Activated B cell treated with CpG ODN at 0.5 μM for 24 hours (primary cell): ENCODE data around the gene PRKCB. TPM values are rescaled to one million over a fixed set of nuclear protein-coding genes. Genes with fewer than 3 reads are reported as not detected.

ENCODE experiments used
- ATAC-seq: fragments of 200-7000 bp; cut with Tn5 transposase; one replicate; pipeline ENCODE4 v1.10.0; 2021; ENCODE audit warnings: low read depth, mild to moderate bottlenecking, moderate library complexity
- CTCF ChIA-PET: fragments of 350-600 bp; sonication (Branson Sonifier 250); formaldehyde crosslinking; loops from one replicate; lab custom pipeline; 2021; ENCODE audit warnings: antibody characterized with exemption; lab: Charles Lee
- POLR2A ChIA-PET: fragments of 350-600 bp; sonication (Branson Sonifier 250); formaldehyde crosslinking; loops from one replicate; lab custom pipeline; 2021; ENCODE audit warnings: antibody characterized with exemption; lab: Charles Lee
- DNase-seq: peaks from one replicate; pipeline ENCODE4 v3.0.0; 2022
- H3K27ac Mint-ChIP-seq: one replicate; pipeline ENCODE4 v1.8.0; 2020; ENCODE audit warnings: mixed read lengths
- H3K27me3 Mint-ChIP-seq: one replicate; pipeline ENCODE4 v1.8.0; 2021; ENCODE audit warnings: mixed read lengths
- H3K36me3 Mint-ChIP-seq: one replicate; pipeline ENCODE4 v1.8.0; 2021; ENCODE audit warnings: low read depth, mixed read lengths
- H3K4me1 Mint-ChIP-seq: one replicate; pipeline ENCODE4 v1.8.0; 2021; ENCODE audit warnings: mixed read lengths
- H3K4me3 Mint-ChIP-seq: one replicate; pipeline ENCODE4 v1.8.0; 2020; ENCODE audit warnings: mild to moderate bottlenecking, mixed read lengths
- H3K9me3 Mint-ChIP-seq: one replicate; pipeline ENCODE4 v1.8.0; 2020; ENCODE audit warnings: mixed read lengths
- intact Hi-C: fragments of 100-400 bp; cut with micrococcal nuclease; formaldehyde crosslinking; loops from one replicate; pipeline ENCODE4 v1.15.1; 2024
- total RNA-seq: library from RNA; stranded (reverse); gene quantifications from 2 replicates; pipeline ENCODE4 v1.2.3, GENCODE V29; 2022
- TF ChIP-seq, protein P1 (sequence below): fragments of 200-600 bp; IDR thresholded peaks from one replicate; pipeline ENCODE4 v1.8.0; 2022; ENCODE audit warnings: antibody characterized with exemption, mild to moderate bottlenecking

Gene PRKCB
- total RNA-seq: 122 and 146 TPM in 2 replicates

DNA sequence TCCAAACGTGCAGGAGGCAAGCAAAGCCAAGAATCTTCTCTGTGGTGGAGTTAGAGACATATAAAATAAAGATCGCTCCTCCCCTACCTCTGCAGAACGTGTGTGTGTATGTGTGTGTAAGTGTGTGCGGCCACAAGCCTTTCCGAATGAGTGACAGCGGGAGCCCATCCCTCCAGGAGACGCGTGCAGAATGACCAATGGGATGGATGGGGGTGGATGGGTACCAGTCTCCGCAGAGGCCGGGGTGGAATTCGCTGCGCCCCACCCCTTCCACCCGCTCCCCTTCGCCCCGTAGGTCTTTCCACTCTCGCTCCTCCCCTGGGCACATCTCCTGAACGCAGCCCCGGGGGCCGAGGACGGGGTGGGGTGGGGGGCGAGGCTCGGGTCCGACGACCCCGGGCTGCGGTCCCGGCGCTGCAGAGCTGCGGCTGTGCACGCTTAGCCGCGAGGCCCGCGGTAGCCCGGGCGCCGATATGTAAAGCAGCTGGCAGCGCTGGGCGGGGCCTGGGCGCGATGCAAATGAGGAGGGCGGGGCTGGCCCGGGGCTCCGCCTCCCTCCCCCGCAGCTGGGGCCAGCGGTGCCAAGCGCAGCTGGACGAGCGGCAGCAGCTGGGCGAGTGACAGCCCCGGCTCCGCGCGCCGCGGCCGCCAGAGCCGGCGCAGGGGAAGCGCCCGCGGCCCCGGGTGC is at the start of gene PRKCB:
Gene PRKCB (plus strand): TSS at position 594 of the 688 bp plus-strand sequence.
- ATAC-seq (peak; percentile 80), DNase-seq (peak; percentile 98)
- TF ChIP-seq, protein P1, sequence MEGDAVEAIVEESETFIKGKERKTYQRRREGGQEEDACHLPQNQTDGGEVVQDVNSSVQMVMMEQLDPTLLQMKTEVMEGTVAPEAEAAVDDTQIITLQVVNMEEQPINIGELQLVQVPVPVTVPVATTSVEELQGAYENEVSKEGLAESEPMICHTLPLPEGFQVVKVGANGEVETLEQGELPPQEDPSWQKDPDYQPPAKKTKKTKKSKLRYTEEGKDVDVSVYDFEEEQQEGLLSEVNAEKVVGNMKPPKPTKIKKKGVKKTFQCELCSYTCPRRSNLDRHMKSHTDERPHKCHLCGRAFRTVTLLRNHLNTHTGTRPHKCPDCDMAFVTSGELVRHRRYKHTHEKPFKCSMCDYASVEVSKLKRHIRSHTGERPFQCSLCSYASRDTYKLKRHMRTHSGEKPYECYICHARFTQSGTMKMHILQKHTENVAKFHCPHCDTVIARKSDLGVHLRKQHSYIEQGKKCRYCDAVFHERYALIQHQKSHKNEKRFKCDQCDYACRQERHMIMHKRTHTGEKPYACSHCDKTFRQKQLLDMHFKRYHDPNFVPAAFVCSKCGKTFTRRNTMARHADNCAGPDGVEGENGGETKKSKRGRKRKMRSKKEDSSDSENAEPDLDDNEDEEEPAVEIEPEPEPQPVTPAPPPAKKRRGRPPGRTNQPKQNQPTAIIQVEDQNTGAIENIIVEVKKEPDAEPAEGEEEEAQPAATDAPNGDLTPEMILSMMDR: no peak
- peaks cover 43% of the 10 kb centered on the region for H3K4me1 Mint-ChIP-seq
- H3K27ac Mint-ChIP-seq: peak within 1 kb of the TSS; percentile 91
- intact Hi-C loops: loop anchor here (1.0 kb wide), 5 partner anchors 8 to 175 kb away; no protein-coding TSS in a partner anchor
- H3K4me3 Mint-ChIP-seq: peak within 1 kb of the TSS; percentile 98
- peaks cover 27% of the 10 kb centered on the region for H3K36me3 Mint-ChIP-seq
- H3K9me3 Mint-ChIP-seq: peaks cover 4% of the 10 kb centered on the region
- ChIA-PET POLR2A (interaction anchor here (0.5 to 1.3 kb wide), 14 partner anchors 9 to 180 kb away, joined by 3 to 9 read pairs (median 4); no protein-coding TSS in a partner anchor), CTCF (interaction anchor here (0.8 to 1.1 kb wide), 5 partner anchors 20 to 175 kb away, joined by 3 to 7 read pairs (median 3); no protein-coding TSS in a partner anchor)
- no peaks in the 10 kb centered on the region for H3K27me3 Mint-ChIP-seq

DNA sequence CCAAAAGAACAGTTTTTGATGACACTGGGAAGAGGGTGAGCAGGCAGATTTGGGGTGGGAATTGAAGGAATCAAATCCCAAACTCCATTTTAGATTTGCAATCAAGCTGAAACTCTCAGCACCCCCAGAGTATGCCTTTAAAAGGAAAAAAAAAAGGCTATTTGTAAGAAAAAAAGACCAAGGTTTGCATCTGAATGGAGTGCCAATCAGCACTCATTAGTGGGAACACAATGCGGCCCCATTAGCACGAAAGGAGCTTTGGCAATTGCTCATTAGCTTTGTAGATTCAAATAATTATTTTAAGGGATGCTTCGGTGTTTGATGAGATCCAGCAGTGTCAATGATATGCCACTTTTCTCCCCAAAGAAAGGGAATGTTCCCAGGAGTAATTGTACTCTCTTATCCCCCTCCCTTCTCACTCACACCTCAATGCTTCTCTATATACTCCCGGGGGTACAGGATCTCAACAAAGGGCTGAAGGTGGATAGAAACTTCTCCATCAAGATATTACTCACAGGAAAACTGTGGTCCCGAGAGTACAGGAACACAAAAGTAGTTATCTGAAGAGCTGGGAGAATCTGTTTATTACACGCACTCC is 48.7 kb upstream of the PRKCB start:
- H3K27me3 Mint-ChIP-seq: peaks cover 11% of the 10 kb centered on the region
- no peaks in the 10 kb centered on the region for H3K36me3 Mint-ChIP-seq
- intact Hi-C loops: loop anchor here (5.0 kb wide), 1 partner anchor 720 kb away; no protein-coding TSS in a partner anchor
- H3K4me1 Mint-ChIP-seq: peaks cover 6% of the 10 kb centered on the region
- no peaks in the 10 kb centered on the region for H3K9me3 Mint-ChIP-seq
- no peak for DNase-seq
- POLR2A ChIA-PET: interaction anchor here (0.7 kb wide), 1 partner anchor 227 kb away, joined by 4 read pairs; no protein-coding TSS in a partner anchor
- H3K4me3 Mint-ChIP-seq: no peak overlapping the region
- no peak overlapping the region for H3K27ac Mint-ChIP-seq
- TF ChIP-seq, protein P1: no peak
- ATAC-seq: no peak
- CTCF ChIA-PET: interaction anchor here (0.6 kb wide), 1 partner anchor 353 kb away, joined by 3 read pairs; no protein-coding TSS in a partner anchor

DNA sequence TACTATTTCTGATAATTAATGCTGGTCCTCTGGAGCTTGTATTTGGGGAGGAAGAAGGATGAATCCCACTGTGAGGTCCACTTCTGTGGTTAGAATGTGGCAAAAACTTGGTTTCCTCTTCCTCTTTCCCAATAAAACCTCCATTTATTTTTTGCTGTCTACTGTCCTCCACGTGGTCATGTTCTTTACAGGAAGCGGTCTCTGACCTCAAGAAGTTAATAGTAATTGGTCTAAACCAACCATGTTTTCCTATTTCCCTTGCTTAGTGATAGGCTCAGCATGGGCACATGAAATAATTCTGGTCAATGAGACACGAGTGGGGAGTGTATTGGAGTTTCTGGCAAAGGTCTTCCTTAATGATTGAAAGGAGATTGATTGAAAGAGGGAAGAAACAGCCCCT is 47.1 kb upstream of the PRKCB start:
- H3K36me3 Mint-ChIP-seq: no peaks in the 10 kb centered on the region
- no peak overlapping the region for H3K27ac Mint-ChIP-seq
- intact Hi-C loops: loop anchor here (5.0 kb wide), 1 partner anchor 719 kb away; no protein-coding TSS in a partner anchor
- H3K27me3 Mint-ChIP-seq: peaks cover 6% of the 10 kb centered on the region
- peaks cover 6% of the 10 kb centered on the region for H3K4me1 Mint-ChIP-seq
- no peaks in the 10 kb centered on the region for H3K9me3 Mint-ChIP-seq
- CTCF ChIA-PET: interaction anchor here (1.6 kb wide), 1 partner anchor 12 kb away, joined by 5 read pairs; no protein-coding TSS in a partner anchor
- H3K4me3 Mint-ChIP-seq: no peak overlapping the region
- ATAC-seq (no peak), DNase-seq (no peak)
- TF ChIP-seq, protein P1: no peak
- POLR2A ChIA-PET: no interaction called here

DNA sequence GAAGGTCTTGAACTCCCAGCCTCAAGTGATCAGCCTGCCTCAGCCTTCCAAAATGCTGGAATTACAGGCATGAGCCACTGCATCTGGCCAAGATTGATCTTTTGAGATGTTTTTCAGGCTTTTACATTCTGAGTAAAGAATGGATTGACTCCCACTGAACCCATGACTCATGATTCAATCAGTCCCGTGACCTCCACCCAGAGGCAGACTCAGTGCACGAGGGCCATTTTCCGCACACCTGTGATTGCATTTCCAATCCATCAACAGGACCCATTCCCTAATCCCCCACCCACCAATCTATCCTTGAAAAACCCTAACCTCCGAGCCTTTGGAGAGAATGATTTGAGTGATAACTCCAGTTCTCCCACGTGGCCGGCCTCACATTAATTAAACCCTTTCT is 40.4 kb upstream of the PRKCB start:
- H3K27ac Mint-ChIP-seq: no peak overlapping the region
- H3K9me3 Mint-ChIP-seq: no peaks in the 10 kb centered on the region
- no peak overlapping the region for H3K4me3 Mint-ChIP-seq
- H3K36me3 Mint-ChIP-seq: no peaks in the 10 kb centered on the region
- DNase-seq: no peak
- ChIA-PET CTCF (no interaction called here), POLR2A (no interaction called here)
- intact Hi-C loops: loop anchor here (1.0 kb wide), 1 partner anchor 21 kb away; no protein-coding TSS in a partner anchor
- TF ChIP-seq, protein P1: no peak
- ATAC-seq: no peak
- no peaks in the 10 kb centered on the region for H3K4me1 Mint-ChIP-seq
- no peaks in the 10 kb centered on the region for H3K27me3 Mint-ChIP-seq

DNA sequence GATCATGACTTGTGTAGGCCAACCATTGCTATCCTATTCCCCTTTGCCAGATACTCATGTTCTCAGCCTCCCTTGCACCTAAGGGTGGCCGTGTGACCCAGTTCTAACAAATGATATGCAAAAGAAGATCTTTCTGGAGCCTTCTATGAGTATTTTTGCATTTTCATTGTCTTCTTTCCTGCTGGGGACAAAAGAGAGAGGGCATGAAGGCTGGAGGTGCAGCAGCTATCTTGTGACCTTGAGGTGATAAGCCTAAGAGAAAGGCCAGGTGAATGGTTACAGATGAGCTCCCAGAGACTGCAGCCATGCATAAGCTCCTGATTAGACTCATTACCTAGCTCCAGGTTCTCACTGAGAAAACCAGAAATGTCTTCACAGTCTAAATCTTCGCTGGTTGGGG is 38.8 kb upstream of the PRKCB start:
- Mint-ChIP-seq H3K27ac (no peak overlapping the region), H3K4me3 (no peak overlapping the region), H3K36me3 (no peaks in the 10 kb centered on the region), H3K4me1 (peaks cover 7% of the 10 kb centered on the region), H3K27me3 (no peaks in the 10 kb centered on the region), H3K9me3 (no peaks in the 10 kb centered on the region)
- TF ChIP-seq, protein P1: no peak
- DNase-seq: no peak
- POLR2A ChIA-PET: no interaction called here
- intact Hi-C loops: no loop called here
- CTCF ChIA-PET: interaction anchor here (0.9 to 1.9 kb wide), 4 partner anchors 219 to 708 kb away, joined by 3 to 8 read pairs (median 4); no protein-coding TSS in a partner anchor
- no peak for ATAC-seq
